Activated B cell treated with CpG ODN at 0.5 μM for 24 hours (primary cell): Measurements from ENCODE around the gene COL2A1. TPM values are rescaled to one million over a fixed set of nuclear protein-coding genes. Genes with fewer than 3 reads are reported as not detected.

Source experiments
- ATAC-seq: fragments of 200-7000 bp; cut with Tn5 transposase; one replicate; pipeline ENCODE4 v1.10.0; 2021; ENCODE audit warnings: low read depth, mild to moderate bottlenecking, moderate library complexity
- CTCF ChIA-PET: fragments of 350-600 bp; sonication (Branson Sonifier 250); formaldehyde crosslinking; loops from one replicate; lab custom pipeline; 2021; ENCODE audit warnings: antibody characterized with exemption; lab: Charles Lee
- POLR2A ChIA-PET: fragments of 350-600 bp; sonication (Branson Sonifier 250); formaldehyde crosslinking; loops from one replicate; lab custom pipeline; 2021; ENCODE audit warnings: antibody characterized with exemption; lab: Charles Lee
- DNase-seq: peaks from one replicate; pipeline ENCODE4 v3.0.0; 2022
- H3K27ac Mint-ChIP-seq: one replicate; pipeline ENCODE4 v1.8.0; 2020; ENCODE audit warnings: mixed read lengths
- H3K27me3 Mint-ChIP-seq: one replicate; pipeline ENCODE4 v1.8.0; 2021; ENCODE audit warnings: mixed read lengths
- H3K36me3 Mint-ChIP-seq: one replicate; pipeline ENCODE4 v1.8.0; 2021; ENCODE audit warnings: low read depth, mixed read lengths
- H3K4me1 Mint-ChIP-seq: one replicate; pipeline ENCODE4 v1.8.0; 2021; ENCODE audit warnings: mixed read lengths
- H3K4me3 Mint-ChIP-seq: one replicate; pipeline ENCODE4 v1.8.0; 2020; ENCODE audit warnings: mild to moderate bottlenecking, mixed read lengths
- H3K9me3 Mint-ChIP-seq: one replicate; pipeline ENCODE4 v1.8.0; 2020; ENCODE audit warnings: mixed read lengths
- CTCF ChIP-seq: fragments of 200-600 bp; IDR thresholded peaks from one replicate; pipeline ENCODE4 v1.8.0; 2022; ENCODE audit warnings: antibody characterized with exemption, mild to moderate bottlenecking
- intact Hi-C: fragments of 100-400 bp; cut with micrococcal nuclease; formaldehyde crosslinking; loops from one replicate; pipeline ENCODE4 v1.15.1; 2024
- total RNA-seq: library from RNA; stranded (reverse); gene quantifications from 2 replicates; pipeline ENCODE4 v1.2.3, GENCODE V29; 2022

The COL2A1 gene
- total RNA-seq, 1 donor from 2014 or later: not detected

DNA sequence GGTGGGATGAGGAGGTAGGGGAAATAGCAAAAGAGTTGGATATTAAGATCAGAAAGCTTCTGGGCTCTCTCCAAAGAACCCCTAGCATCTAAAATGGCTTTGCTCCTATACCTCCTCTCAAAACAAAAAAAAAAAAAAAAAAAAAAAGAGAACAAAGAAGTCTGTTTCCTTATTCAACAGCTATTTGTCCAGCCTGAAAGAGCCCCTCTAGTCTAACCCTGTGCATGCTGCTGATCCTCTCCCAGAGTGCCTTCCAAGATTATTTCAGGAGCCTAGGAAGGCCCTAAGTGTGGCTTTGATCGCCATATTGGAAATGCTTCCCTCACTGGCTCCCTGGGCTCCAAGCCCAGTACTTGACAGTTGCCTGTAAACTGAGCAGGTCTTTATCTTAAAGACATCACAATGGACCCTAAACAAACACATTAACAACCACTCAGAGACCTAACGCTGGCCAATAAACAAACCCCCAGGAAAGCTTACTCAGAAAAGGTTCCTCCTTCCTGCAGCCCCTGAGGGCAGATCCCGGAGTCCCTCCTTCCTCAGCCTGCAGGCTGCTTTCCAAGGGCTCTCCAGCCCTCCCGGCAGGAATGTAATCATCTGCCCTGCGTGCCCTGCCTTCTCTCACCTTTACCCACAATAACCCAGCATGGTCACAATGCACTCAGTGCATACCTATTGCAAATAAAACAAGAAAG lies 17.4 kb upstream of the COL2A1 start:
- no peak for TF ChIP-seq CTCF
- H3K27ac Mint-ChIP-seq: no peak overlapping the region
- H3K27me3 Mint-ChIP-seq: peaks cover 28% of the 10 kb centered on the region
- H3K36me3 Mint-ChIP-seq: no peaks in the 10 kb centered on the region
- no peaks in the 10 kb centered on the region for H3K9me3 Mint-ChIP-seq
- intact Hi-C loops: no loop called here
- ChIA-PET POLR2A (no interaction called here), CTCF (no interaction called here)
- no peaks in the 10 kb centered on the region for H3K4me1 Mint-ChIP-seq
- ATAC-seq (no peak), DNase-seq (no peak)
- H3K4me3 Mint-ChIP-seq: no peak overlapping the region

DNA sequence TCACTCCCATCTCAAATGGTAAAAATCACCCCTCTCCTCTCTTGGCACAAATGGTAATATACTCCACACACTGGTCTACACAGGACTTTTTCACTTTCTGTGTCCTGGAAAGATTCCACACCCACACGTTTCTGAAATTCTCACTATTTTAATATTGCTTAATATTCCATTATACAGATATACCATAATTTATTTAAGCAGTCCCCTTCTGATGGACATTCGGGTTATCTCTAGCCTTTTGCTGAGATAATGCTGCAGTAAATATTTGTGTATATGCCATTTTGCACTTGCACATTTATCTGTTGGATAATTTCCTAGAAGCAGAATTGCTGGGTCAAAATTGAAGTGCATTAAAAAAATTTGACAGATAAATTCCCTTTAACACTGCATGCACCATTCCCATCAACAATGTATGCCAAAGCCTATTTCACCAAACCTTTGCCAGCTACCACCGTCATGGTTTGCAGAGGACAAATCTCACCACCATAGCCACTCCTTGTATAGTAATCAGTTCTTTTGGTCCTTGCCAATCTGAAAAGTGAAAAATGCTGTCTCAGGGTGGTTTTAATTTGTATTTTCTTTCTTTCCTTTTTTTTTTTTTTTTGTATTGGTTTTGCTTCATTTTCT lies 15.5 kb upstream of the COL2A1 start:
- ChIA-PET CTCF (no interaction called here), POLR2A (no interaction called here)
- Mint-ChIP-seq H3K36me3 (no peaks in the 10 kb centered on the region), H3K27ac (no peak overlapping the region), H3K4me1 (no peaks in the 10 kb centered on the region), H3K4me3 (no peak overlapping the region), H3K27me3 (peaks cover 32% of the 10 kb centered on the region), H3K9me3 (no peaks in the 10 kb centered on the region)
- ATAC-seq (no peak), DNase-seq (no peak)
- TF ChIP-seq CTCF: no peak
- intact Hi-C loops: no loop called here

DNA sequence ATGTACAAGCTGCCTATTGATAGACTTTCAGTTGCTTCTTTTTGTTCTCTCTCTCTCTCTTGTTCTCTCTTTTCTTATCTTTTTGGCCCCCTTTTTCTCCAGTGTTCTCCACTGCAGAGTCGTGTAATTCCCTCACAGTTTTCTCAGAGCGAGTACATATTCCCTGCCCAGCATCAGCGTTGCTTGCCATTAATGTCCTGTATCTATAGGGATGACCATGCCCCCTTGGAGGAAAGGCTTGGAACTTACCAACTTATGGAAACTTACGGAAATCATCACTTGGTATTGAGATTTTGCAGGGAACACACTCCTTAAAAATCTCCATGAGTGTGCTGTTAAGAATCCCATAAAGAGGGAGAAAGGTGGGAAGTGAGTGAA lies 14.3 kb upstream of the COL2A1 start:
- no peak for DNase-seq
- Mint-ChIP-seq H3K27ac (no peak overlapping the region), H3K4me3 (no peak overlapping the region), H3K27me3 (peaks cover 32% of the 10 kb centered on the region), H3K9me3 (no peaks in the 10 kb centered on the region), H3K36me3 (no peaks in the 10 kb centered on the region), H3K4me1 (no peaks in the 10 kb centered on the region)
- no peak for ATAC-seq
- no peak for TF ChIP-seq CTCF
- CTCF ChIA-PET: no interaction called here
- POLR2A ChIA-PET: no interaction called here
- intact Hi-C loops: no loop called here

- Mint-ChIP-seq H3K9me3 (no peaks in the 10 kb centered on the region), H3K4me3 (no peak overlapping the region), H3K27ac (no peak overlapping the region), H3K27me3 (peaks cover 30% of the 10 kb centered on the region), H3K36me3 (no peaks in the 10 kb centered on the region), H3K4me1 (no peaks in the 10 kb centered on the region)
- ChIA-PET CTCF (no interaction called here), POLR2A (interaction anchor here (0.6 kb wide), 1 partner anchor 34 kb away, joined by 3 read pairs; no protein-coding TSS in a partner anchor)
- ATAC-seq: no peak
- DNase-seq: no peak
- intact Hi-C loops: no loop called here
- no peak for TF ChIP-seq CTCF
Measured at GRCh38 chr12:48017921-48018617, 13.8 kb upstream of the COL2A1 start.

GRCh38 chr12:48017496-48017895 lies 13.2 kb upstream of the COL2A1 start:
- no peak for TF ChIP-seq CTCF
- no peak for DNase-seq
- intact Hi-C loops: no loop called here
- ChIA-PET CTCF (no interaction called here), POLR2A (no interaction called here)
- no peak for ATAC-seq
- Mint-ChIP-seq H3K27ac (no peak overlapping the region), H3K9me3 (no peaks in the 10 kb centered on the region), H3K27me3 (peaks cover 29% of the 10 kb centered on the region), H3K36me3 (no peaks in the 10 kb centered on the region), H3K4me1 (no peaks in the 10 kb centered on the region), H3K4me3 (no peak overlapping the region)
